Measurements from ENCODE around the gene BCL7A.

The BCL7A gene

DNA sequence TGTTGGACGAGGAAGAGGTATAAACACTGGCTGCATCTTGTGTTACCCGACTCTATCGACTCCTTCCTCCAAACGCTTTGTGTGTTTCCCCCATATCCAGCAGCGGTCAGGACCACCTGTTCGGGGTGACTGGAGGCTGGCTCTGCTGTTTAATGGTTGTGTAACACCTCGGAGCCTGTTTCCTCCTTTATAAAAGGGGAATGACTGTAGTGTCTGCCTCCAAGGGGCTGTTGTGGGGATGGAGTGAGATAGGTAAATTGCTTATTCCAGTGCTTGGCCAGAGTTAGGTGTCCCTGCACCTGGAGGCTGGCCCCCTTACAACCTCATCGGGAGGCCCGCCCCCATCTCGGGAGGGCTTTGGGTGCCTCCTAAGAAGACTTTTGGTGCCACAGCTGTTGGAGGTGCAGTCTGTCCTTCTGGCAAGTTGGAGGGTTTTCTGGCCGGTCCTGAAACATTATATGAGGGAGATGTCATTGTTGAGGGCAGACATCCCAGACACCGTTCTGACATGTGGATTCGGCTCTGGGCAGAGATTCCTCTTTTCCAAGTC, 57.9 kb downstream of the BCL7A start:
- DNase-seq, result no peak

DNA sequence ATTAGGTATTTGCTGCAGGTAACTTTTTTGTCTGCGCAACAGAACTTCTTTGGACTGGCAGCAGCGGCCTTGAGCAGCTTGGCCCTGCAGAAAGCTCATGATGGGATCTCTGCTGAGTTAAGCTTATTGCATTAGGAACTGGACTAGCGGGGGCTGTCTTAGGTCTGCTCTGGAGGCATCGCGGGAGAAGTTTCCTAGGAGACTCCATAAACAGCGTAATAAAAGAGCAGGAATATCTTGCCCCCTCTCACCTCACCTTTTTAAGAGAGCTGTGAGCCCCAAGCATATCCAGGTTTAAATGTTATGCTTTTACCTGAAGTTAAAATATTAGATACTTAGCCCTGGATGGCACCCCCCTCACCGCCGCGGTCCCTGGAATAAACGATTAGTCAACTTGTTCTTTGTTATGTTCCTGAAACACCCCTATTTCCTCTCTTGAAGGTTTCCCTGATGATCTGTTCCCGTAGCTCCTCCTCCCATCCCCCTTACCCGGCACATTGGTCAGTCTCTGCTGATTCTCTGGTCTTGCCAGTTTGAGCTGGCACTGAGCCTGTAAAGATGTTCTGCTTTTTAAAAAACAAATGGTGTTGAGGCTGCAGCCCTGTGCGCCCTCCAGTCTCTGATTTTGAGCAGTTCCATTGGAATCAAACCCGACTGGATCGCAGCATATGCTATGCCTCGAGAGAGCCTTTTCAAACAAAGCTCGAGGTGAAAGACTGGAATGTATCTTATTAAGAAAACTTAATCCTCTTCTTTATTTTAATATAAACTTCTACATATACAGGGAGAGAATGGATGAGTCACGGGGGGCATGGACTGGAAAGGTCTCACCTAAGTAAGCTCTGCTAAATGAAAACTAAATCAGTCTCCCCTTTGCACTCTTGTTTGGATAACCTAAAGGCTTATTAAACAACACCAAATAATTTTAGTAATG, 58.7 kb downstream of the BCL7A start:
- no peak for DNase-seq

- DNase-seq, result peak; percentile 26
Measured at GRCh38 chr12:122081083-122081696, 59.5 kb downstream of the BCL7A start.

DNA sequence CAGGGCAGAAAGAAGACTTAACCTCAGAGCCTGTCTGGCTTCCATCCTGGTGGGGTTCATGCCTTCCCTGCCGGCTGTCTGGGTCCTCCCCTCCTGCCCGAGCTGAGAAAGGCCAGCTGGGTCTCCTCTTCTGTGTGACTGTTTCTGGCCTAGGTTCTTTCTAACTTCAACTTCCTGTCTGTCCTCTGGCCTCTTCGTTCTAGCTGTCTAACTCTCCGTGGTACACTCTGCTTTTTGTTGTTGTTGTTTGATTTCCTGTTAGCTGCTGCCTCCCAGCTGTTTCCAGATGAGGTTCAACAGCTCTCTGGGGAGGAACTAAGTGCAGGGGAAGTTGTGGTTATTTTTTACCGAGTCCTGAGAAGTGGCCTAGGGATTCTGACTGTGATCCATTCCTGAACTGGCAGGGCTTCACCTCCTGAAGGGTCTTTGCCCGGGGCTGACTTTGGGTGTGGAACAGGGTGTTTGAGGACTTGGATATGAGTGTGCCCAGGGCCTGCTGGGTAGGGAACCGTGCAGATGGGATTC, 60.1 kb downstream of the BCL7A start:
- no peak for DNase-seq

- DNase-seq, result no peak
Measured at GRCh38 chr12:122082621-122083356, 61.1 kb downstream of the BCL7A start.

DNA sequence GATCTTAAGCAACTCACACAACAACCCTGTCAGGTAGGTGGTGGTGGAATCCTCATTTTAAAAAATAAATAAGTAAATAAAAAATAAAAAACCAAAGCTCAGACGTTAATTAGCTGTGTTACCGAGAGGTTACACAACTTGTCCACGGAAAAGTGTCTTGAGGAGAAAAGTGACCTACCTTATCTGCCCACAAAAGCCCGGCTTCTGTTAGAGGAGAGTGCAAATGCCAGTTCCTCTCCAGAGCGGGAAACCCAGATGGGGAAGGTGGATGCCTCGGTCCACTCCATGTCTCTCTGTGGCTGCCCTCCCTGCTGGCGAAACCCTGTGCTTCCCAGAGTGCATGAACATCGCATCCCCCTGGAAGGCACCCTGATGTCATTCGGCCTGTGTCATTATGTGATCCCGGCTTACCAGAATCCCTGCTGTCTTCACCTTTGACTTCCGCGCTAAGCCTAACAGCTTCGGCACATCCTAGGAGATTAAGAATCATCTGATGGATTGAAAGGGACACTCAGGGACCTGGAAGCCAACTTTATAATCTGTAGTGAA, 63.2 kb downstream of the BCL7A start:
- DNase-seq, result no peak

- no peak for DNase-seq
Measured at GRCh38 chr12:122085591-122085990, 63.9 kb downstream of the BCL7A start.

GRCh38 chr12:122086116-122086515, 64.4 kb downstream of the BCL7A start:
- DNase-seq, result no peak

DNA sequence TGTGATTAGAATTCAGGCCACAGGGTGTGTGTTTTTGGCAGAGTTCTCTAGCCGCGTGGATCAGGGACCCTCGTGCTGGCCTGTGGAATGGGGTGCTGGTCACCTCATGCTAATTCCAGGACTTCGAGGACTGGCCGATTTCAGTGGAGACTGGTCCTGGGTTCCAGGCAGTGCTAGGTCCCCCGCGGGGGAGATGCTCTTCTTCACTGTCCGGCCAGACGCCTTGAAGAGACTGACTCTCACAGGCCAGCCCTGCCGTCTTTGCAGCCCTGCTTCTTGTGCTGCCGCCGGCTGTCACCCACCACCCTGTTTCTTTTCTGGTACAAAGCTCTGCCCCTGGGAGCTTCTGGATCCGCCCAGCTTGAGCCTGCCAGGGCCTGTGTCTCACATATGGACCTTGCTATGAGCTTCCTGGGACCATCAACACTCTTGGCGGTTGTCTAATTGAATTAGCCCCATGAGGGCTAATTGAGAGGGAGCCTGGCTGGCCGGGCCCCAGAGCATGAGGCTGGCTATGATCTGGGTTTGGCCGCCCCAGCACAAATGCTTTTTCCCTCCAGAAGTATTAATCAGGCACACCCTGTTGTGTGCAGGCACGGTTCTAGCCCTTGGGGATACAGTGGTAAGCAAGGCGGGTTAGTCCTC, 65.1 kb downstream of the BCL7A start:
- no peak for DNase-seq

DNA sequence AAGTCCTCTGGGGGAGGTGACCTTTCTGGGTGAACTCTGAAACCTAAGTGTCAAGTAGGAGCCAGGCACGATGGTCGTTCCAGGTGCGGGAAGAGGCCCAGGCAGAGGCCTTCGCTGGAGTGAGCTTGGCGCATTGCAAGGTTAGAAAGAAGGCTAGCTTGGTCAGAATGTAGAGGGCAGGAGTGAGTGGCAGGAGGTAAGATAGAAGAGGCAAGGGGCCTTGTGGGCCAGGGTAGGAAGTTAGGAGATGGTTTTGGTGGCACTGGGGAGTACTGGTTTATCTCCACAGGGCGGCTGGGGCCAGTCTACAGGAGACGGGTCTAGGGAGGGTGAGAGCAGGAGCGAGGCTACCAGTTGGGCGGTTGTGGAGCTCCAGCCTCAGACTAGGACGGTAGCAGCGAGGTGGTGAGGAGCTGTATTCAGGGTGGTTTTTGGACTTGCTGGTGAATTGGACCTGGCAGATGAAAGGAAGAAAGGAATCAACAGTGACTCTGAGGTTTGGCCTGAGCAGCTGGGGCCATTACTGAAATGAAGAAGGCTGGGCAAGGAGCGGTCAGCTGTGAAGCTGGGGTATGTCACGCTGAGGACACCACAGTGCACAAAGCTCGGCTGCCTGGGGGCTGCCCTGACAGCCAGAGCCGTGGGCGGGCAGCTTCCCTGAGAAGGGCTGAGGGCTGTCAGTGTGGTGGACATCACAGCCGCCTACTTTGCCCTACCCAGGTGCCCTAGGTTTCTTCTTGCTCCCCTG, 65.9 kb downstream of the BCL7A start:
- DNase-seq, result no peak

DNA sequence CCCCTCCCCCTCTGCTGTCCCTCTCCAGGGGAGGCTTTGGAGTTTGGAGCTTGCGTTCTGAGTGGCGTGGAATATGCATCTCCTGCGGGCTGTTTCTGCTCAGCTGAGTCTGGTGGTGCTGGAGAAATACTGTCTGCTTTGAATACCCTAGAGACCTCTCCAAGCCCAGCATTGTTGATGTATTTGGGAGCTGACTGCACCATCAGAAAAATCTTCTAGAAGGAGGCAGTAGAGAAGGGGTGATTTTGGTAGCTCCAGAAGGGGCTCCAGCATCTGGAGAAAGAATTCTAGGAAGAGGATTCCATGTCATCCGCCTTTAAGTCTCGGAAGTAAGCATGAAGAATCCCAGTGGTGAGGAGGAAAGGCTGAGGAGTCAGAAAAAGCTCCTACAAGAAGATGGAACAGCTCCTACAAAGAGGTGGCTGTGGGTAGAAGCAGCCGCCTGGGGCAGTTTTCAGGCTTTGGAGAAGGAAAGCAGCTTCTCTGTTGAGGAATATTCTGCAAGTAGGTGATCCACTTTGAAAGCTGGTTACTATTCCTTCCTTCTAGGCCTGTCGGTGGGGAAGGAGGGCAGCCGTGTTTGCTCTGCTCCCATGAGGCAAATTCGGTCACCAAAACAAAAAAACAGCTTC, 66.6 kb downstream of the BCL7A start:
- DNase-seq, result no peak

DNA sequence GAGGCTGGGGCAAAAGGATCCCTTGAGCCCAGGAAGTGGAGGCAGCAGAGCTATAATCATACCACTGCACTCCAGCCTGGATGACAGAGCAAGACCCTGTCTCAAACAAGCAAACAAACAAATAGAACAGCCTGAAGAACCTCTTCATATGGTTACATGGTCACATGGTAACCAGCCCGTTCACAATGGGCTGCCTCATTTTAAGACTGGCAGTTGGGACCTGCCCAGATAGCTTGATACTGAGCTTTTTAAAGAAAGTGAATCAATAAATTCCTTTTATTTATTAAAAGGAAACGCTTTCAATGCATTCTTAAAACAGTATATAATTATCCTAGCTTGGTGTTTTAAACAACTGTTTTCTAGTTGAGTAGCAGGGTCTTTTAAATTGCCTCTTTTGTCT, 67.4 kb downstream of the BCL7A start:
- no peak for DNase-seq

- DNase-seq, result no peak
Measured at GRCh38 chr12:122090759-122091515, 69.3 kb downstream of the BCL7A start.

DNA sequence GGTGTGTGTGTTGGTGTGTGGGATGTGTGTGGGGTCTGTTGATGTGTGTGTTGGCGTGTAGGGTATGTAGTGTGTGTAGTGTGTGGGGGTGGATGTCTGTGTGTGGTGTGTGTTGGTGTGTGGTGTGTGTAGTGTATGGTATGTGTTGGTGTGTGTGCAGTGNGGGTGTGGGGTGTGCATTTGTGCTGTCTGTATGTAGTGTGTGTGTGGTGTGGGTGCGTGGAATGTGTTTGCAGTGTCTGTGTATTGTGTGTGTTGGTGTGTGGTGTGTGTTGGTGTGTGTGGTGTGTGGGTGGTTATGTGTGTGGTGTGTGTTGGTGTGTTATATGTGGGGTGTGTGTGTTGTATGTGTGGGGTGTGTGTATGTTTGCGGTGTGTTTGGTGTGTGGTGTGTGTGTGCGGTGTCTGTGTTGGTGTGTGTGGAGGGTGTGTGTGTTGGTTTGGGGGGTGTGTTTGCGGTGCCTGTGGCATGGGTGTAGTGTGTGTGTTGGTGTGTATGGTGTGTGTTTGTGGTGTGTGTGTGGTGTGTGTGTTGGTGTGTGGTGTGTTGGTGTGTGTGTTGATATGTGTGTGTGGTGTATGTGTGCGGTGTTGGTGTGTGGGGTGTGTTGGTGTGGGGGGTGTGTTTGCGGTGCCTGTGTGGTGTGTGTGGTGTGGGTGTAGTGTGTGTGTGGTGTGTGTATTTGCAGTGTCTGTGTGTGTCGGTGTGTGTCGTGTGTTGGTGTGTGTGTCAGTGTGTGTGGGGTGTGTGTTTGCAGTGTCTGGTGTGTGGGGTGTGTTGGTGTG, 71.6 kb downstream of the BCL7A start:
- no peak for DNase-seq

DNA sequence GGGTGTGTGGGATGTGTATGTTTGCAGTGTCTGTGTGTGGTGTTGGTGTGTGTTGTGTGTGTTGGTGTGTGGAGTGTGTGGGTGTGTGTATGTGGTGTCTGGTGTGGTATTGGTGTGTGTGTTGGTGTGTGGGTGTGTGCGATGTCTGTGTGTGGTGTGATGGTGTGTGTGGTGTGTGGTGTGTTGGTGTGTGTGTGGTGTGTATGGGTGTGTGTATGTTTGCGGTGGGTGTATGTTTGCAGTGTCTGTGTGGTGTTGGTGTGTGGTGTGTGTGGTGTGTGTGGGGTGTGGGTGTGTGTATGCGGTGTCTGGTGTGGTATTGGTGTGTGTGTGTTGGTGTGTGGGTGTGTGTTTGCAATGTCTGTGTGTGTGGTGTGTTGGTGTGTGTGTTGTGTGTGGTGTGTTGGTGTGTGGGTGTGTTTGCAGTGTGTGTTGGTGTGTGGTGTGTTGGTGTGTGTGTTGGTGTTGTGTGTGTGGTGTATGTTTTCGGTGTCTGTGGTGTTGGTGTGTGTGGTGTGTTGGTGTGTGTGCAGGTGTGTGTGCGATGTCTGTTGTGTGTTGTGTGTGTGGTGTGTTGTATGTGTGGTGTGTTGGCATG, 72.6 kb downstream of the BCL7A start:
- no peak for DNase-seq

DNA sequence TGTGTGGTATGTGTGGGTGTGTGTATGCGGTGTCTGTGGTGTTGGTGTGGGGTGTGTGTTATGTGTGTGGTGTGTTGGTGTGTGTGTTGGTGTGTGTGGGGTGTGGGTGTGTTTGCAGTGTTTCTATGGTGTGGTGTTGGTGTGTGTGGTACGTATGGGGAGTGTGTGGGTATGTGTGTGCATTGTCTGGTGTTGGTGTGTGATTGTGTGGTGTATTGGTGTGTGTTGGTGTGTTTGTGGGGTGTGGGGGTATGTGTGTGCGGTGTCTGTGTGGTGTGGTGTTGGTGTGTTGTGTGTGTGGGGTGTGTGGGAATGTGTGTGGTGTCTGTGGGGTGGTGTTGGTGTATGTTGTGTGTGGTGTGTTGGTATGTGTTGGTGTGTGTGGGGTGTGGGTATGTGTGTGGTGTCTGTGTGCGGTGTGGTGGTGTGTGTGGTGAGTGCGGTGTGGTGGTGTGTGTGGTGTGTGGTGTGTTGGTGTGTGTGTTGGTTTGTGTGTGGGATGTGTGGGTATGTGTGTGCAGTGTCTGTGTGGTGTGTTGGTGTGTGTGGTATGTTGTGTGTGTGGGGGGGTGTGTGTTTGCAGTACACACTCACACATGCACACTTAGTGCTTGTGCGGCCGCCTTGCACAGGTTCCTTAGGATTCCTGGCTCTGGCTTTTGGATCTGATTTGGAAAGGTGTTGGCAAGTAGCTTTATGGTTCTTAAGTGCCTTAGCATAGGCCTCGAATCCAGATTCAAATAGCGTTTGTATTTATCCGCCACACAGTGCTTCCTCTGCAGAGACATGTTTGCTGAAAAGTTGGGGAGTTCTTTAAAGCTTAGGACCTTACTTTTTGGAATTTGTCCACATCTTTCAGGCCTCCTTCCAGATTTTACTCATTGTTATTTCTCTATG, 73.3 kb downstream of the BCL7A start:
- no peak for DNase-seq

- DNase-seq, result no peak
Measured at GRCh38 chr12:122096014-122096413, 74.3 kb downstream of the BCL7A start.

DNA sequence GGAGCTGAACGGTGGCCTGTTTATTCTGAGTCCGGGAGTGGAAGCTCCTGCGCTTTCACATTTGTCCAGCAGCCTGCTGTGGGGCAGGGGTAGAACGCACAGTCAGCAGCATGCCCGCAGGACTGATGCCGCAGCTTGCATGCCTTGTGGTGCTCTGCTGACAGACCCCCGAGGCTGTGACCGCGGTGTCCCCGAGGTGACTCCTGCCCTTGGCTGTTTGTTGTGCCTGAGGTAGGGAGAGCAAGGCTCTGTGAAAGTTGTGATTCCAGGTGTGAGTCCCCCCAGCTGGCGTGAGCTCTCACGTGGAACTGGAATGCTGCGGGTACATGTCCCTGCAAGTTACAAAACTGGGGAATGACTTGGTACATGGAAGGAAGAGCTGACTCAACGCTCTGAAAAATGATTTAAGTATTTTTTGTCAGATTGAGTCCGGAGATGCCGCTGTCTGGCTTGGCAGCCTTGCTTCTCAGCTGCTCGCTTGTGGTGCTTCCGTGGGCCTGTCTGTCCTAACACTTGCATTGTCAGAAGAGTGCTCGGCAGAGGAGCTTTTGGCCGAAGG, 75.0 kb downstream of the BCL7A start:
- no peak for DNase-seq

All from stimulated activated CD4-positive, alpha-beta T cell treated with anti-CD3 and anti-CD28 coated beads, Interleukin-1b, Interleukin-23, amount 100 ng/mL, for 48 hours (primary cell).